K562 (cell line): Measurements from ENCODE around the gene IGIP. TPM values are rescaled to one million over a fixed set of nuclear protein-coding genes. Genes with fewer than 3 reads are reported as not detected.

Experiments
- BRF1 ChIP-seq: IDR thresholded peaks from 3 replicates; pipeline ENCODE4 v1.6.1; 2011; ENCODE audit warnings: borderline replicate concordance, mild to moderate bottlenecking; ENCODE audit not compliant: insufficient read length; ENCODE audit errors: extremely low read depth
- DMBX1 ChIP-seq: fragments of 250-450 bp; sonication (Bioruptor Pico); IDR thresholded peaks from 2 replicates; pipeline ENCODE4 v1.8.0; 2022; ENCODE audit warnings: inconsistent platforms, mild to moderate bottlenecking, moderate library complexity, borderline replicate concordance
- ETS2 ChIP-seq: IDR thresholded peaks from 2 replicates; pipeline ENCODE4 v1.6.1; 2016; ENCODE audit warnings: borderline replicate concordance, missing genetic modification characterization, mild to moderate bottlenecking, moderate library complexity, missing compliant biosample characterization; ENCODE audit not compliant: poor library complexity, severe bottlenecking
- ETV6 ChIP-seq, 3 experiments: fragments of 150-350 bp in 1 of 3; sonication (generic) in 1 of 3; formaldehyde crosslinking in 1 of 3; IDR thresholded peaks; 2 replicates each; pipeline versions ENCODE4 v1.6.1 to v1.8.0; 2014 to 2022; ENCODE audit warnings: borderline replicate concordance in 2 of 3, low read depth in 2 of 3, antibody characterized with exemption in 1 of 3, low read length in 1 of 3, mild to moderate bottlenecking in 1 of 3, missing genetic modification reagents in 1 of 3
- GATAD2A ChIP-seq: fragments of 450-650 bp; IDR thresholded peaks from 2 replicates; pipeline ENCODE4 v1.6.1; 2017
- HOMEZ ChIP-seq: fragments of 250-450 bp; sonication (Bioruptor Pico); IDR thresholded peaks from 2 replicates; pipeline ENCODE4 v1.4.0; 2020; ENCODE audit warnings: mild to moderate bottlenecking, moderate library complexity
- KLF13 ChIP-seq: fragments of 450-650 bp; IDR thresholded peaks from 2 replicates; pipeline ENCODE4 v1.6.1; 2016; ENCODE audit warnings: missing genetic modification characterization, low read depth, mild to moderate bottlenecking, missing compliant biosample characterization, moderate library complexity, borderline replicate concordance
- LCOR ChIP-seq: sonication (generic); formaldehyde crosslinking; IDR thresholded peaks from 2 replicates; pipeline ENCODE4 v1.8.0; 2022; ENCODE audit warnings: mild to moderate bottlenecking, missing genetic modification reagents
- MECOM ChIP-seq: fragments of 250-450 bp; sonication (Bioruptor Pico); IDR thresholded peaks from 2 replicates; pipeline ENCODE4 v1.8.0; 2022; ENCODE audit warnings: inconsistent platforms
- MXI1 ChIP-seq: IDR thresholded peaks from 2 replicates; pipeline ENCODE4 v1.6.1; 2011; ENCODE audit warnings: low read depth, mild to moderate bottlenecking, improper control_type of control experiment, low read length
- MYC ChIP-seq, 2 experiments: fragments of 250-450 bp in 1 of 2; sonication (Bioruptor Pico) in 1 of 2; IDR thresholded peaks; 2 replicates each; pipeline versions ENCODE4 v1.5.1 to v1.6.1; 2012 to 2021; ENCODE audit warnings: low read depth in 2 of 2, borderline replicate concordance in 1 of 2, improper control_type of control experiment in 1 of 2, low read length in 1 of 2, mild to moderate bottlenecking in 1 of 2, moderate library complexity in 1 of 2
- NCOR1 ChIP-seq: fragments of 450-650 bp; IDR thresholded peaks from 2 replicates; pipeline ENCODE4 v1.6.1; 2016; ENCODE audit warnings: mild to moderate bottlenecking, moderate library complexity
- POLR3A ChIP-seq: IDR thresholded peaks from 2 replicates; pipeline ENCODE4 v1.6.1; 2011; ENCODE audit warnings: borderline replicate concordance, mild to moderate bottlenecking, moderate library complexity; ENCODE audit not compliant: insufficient read length, insufficient read depth; ENCODE audit errors: extremely low read depth
- SMARCA5 ChIP-seq: fragments of 450-650 bp; IDR thresholded peaks from 2 replicates; pipeline ENCODE4 v1.6.1; 2016
- TAF15 ChIP-seq: fragments of 200-400 bp; formaldehyde crosslinking; IDR thresholded peaks from 2 replicates; pipeline ENCODE4 v1.6.1; 2017; ENCODE audit warnings: mild to moderate bottlenecking, low read depth, low read length, moderate library complexity
- ZBTB1 ChIP-seq: sonication (generic); formaldehyde crosslinking; IDR thresholded peaks from 2 replicates; pipeline ENCODE4 v1.8.1; 2023; ENCODE audit warnings: missing genetic modification reagents, low read depth, mild to moderate bottlenecking, borderline replicate concordance
- ZBTB17 ChIP-seq: fragments of 450-650 bp; formaldehyde crosslinking; IDR thresholded peaks from 2 replicates; pipeline ENCODE4 v1.4.0; 2020; ENCODE audit warnings: mild to moderate bottlenecking
- ZFP36 ChIP-seq: fragments of 150-350 bp; IDR thresholded peaks from 2 replicates; pipeline ENCODE4 v1.6.1; 2018; ENCODE audit warnings: low read length, low read depth; ENCODE audit not compliant: partially characterized antibody
- ZKSCAN1 ChIP-seq: fragments of 150-350 bp; IDR thresholded peaks from 2 replicates; pipeline ENCODE4 v1.6.1; 2016; ENCODE audit warnings: low read depth, low read length
- ZNF311 ChIP-seq: fragments of 250-450 bp; sonication (Bioruptor Pico); IDR thresholded peaks from 2 replicates; pipeline ENCODE4 v1.4.0; 2020; ENCODE audit warnings: mild to moderate bottlenecking, moderate library complexity
- ZNF551 ChIP-seq: fragments of 250-450 bp; sonication (Bioruptor Pico); IDR thresholded peaks from 2 replicates; pipeline ENCODE4 v1.5.0; 2021; ENCODE audit warnings: mild to moderate bottlenecking, moderate library complexity
- polyA plus RNA-seq, 8 experiments: library from polyadenylated mRNA; depleted of rRNA in 4 of 8; stranded (reverse) in 5 of 8; unstranded in 3 of 8; fragments of >200 nt; fragmentation: Nextera tagmentation in 2 of 8; fragmentation: Illumina TruSeq in 1 of 8; extraction: Ambion mirVana in 2 of 8; extraction: Trizol in 1 of 8; gene quantifications; 2 replicates each; pipeline versions ENCODE4 v1.2.1 to v1.2.3, GENCODE V29; 2011 to 2014; ENCODE audit warnings: inconsistent platforms in 1 of 8, missing spikeins in 1 of 8
- total RNA-seq, 7 experiments: library from RNA; depleted of rRNA in 6 of 7; stranded (reverse); fragments of >200 nt in 6 of 7; fragmentation: Illumina TruSeq in 2 of 7; extraction: Trizol in 2 of 7; gene quantifications; 2 replicates each; pipeline versions ENCODE4 v1.2.1 to v1.2.3, GENCODE V29; 2011 to 2021; ENCODE audit warnings: low replicate concordance in 1 of 7
- TF ChIP-seq, protein P1 (sequence below), 3 experiments: IDR thresholded peaks in 2 of 3; conservative IDR thresholded peaks in 1 of 3; 2 replicates each; pipeline ENCODE4 v1.5.1; 2011 to 2012; ENCODE audit warnings: low read length in 3 of 3, mild to moderate bottlenecking in 3 of 3, control low read depth in 2 of 3, improper control_type of control experiment in 1 of 3, inconsistent platforms in 1 of 3, low read depth in 1 of 3, mixed read lengths in 1 of 3, moderate library complexity in 1 of 3; ENCODE audit not compliant: insufficient read depth in 2 of 3
- TF ChIP-seq, protein P2 (sequence below): IDR thresholded peaks from 2 replicates; pipeline ENCODE4 v1.6.1; 2014; ENCODE audit warnings: antibody characterized with exemption

IGIP gene
- total and polyA plus RNA-seq, 9 of the 15 experiments (the other 6 are each of a cell fraction or from before 2014, with no cell fraction given): 0.52 to 1.6 (median 1.2) TPM

DNA sequence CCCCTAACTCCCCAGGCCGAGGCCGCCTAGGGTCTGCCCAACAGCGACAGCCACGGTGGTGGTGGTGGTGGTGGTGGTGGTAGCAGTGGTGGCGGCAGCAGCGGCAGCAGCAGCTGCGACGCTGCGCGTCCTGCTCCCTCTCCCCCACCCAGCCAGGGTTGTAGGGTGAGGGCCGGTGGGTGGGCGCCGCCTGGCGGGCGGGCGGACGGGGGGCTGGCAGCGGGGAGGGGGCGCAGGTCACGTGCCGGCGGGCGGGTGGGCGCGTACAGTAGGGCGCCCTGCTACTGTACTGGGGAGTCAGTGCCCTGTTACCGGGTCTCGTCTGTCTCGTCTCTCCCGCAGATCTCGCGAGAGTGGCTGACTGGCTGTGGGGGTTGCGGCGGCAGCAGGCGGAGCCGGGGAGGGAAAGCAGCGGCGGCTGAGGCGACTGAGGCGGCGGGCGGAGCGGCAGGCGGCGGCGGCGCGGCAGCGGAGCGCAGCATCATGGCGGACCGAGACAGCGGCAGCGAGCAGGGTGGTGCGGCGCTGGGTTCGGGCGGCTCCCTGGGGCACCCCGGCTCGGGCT lies 12.0 kb upstream of the IGIP start, which contains the start of gene PURA (continued):
- TF ChIP-seq MECOM: no peak
- TF ChIP-seq POLR3A: no peak
- TF ChIP-seq GATAD2A: no peak
- no peak for TF ChIP-seq ZNF551 (CRISPR knock-in tag)
- TF ChIP-seq ETS2 (tag): no peak
- TF ChIP-seq MYC (IDR thresholded peaks at IDR 0.05; ENCODE audit: low read depth, low read length): peak; percentile 67; the same call in 1 of the 2 replicates
- TF ChIP-seq MYC (CRISPR knock-in tag; IDR thresholded peaks at IDR 0.05; ENCODE audit: borderline replicate concordance, low read depth): no peak
- no peak for TF ChIP-seq BRF1
- peak; percentile 42; the same call in 1 of the 2 replicates for TF ChIP-seq ZBTB1 (CRISPR knock-in tag)
- no peak for TF ChIP-seq LCOR
- TF ChIP-seq ZKSCAN1: peak; percentile 79
- no peak for TF ChIP-seq DMBX1 (CRISPR knock-in tag)
- TF ChIP-seq SMARCA5: no peak
- TF ChIP-seq, protein P1, sequence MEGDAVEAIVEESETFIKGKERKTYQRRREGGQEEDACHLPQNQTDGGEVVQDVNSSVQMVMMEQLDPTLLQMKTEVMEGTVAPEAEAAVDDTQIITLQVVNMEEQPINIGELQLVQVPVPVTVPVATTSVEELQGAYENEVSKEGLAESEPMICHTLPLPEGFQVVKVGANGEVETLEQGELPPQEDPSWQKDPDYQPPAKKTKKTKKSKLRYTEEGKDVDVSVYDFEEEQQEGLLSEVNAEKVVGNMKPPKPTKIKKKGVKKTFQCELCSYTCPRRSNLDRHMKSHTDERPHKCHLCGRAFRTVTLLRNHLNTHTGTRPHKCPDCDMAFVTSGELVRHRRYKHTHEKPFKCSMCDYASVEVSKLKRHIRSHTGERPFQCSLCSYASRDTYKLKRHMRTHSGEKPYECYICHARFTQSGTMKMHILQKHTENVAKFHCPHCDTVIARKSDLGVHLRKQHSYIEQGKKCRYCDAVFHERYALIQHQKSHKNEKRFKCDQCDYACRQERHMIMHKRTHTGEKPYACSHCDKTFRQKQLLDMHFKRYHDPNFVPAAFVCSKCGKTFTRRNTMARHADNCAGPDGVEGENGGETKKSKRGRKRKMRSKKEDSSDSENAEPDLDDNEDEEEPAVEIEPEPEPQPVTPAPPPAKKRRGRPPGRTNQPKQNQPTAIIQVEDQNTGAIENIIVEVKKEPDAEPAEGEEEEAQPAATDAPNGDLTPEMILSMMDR (IDR thresholded peaks at IDR 0.05 in 2 of 3, conservative IDR thresholded peaks at IDR 0.05 in 1 of 3; ENCODE audit: insufficient read depth in 2 of 3, low read depth in 1 of 3, low read length in 3 of 3): peak in 2 of 3 experiments; percentile 2 to 23; a peak in 2 of 6 replicates
- no peak for TF ChIP-seq ZFP36
- TF ChIP-seq TAF15: no peak
- TF ChIP-seq KLF13 (tag): no peak
- TF ChIP-seq, protein P2, sequence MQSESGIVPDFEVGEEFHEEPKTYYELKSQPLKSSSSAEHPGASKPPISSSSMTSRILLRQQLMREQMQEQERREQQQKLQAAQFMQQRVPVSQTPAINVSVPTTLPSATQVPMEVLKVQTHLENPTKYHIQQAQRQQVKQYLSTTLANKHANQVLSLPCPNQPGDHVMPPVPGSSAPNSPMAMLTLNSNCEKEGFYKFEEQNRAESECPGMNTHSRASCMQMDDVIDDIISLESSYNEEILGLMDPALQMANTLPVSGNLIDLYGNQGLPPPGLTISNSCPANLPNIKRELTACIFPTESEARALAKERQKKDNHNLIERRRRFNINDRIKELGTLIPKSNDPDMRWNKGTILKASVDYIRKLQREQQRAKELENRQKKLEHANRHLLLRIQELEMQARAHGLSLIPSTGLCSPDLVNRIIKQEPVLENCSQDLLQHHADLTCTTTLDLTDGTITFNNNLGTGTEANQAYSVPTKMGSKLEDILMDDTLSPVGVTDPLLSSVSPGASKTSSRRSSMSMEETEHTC: peak; percentile 34; the same call in 1 of the 2 replicates
- TF ChIP-seq ZNF311 (CRISPR knock-in tag): no peak
- TF ChIP-seq ETV6 (IDR thresholded peaks at IDR 0.05; ENCODE audit: borderline replicate concordance in 1 of 2, low read depth in 2 of 2, low read length in 1 of 2): no peak
- TF ChIP-seq ETV6 (CRISPR knock-in tag; IDR thresholded peaks at IDR 0.05; ENCODE audit: borderline replicate concordance): no peak
- TF ChIP-seq HOMEZ (CRISPR knock-in tag): no peak
- no peak for TF ChIP-seq ZBTB17 (CRISPR knock-in tag)
- peak; percentile 67; the same call in 1 of the 2 replicates for TF ChIP-seq MXI1
- 0 out of 2 replicates have a peak, but pooled peaks have one; percentile 37 for TF ChIP-seq NCOR1
